Stomach (tissue), 9 donors: ENCODE data around the gene TBC1D1. TPM values are rescaled to one million over a fixed set of nuclear protein-coding genes. Genes with fewer than 3 reads are reported as not detected.

Source experiments
- DNase-seq, 2 donors: peaks; one replicate each; pipeline versions ENCODE4 v3.0.0 to v3.0.0-alpha.2; 2013 to 2019
- H3K27ac ChIP-seq, 5 donors: fragments of 200-600 bp in 4 of 5; sonication (generic) in 4 of 5; one replicate each; pipeline ENCODE4 v1.5.1; 2013 to 2019; ENCODE audit warnings: mild to moderate bottlenecking in 1 of 5, moderate library complexity in 1 of 5
- H3K27me3 ChIP-seq, 3 donors: fragments of 200-600 bp; sonication (generic); one replicate each; pipeline ENCODE4 v1.5.1; 2017 to 2019; ENCODE audit warnings: mixed run types in 1 of 3
- H3K36me3 ChIP-seq, 4 donors: fragments of 200-600 bp; sonication (generic); 1 replicate in 3 of 4; 2 replicates in 1 of 4; pipeline ENCODE4 v1.5.1; 2016 to 2019
- H3K4me1 ChIP-seq, 4 donors: fragments of 200-600 bp; sonication (generic); one replicate each; pipeline ENCODE4 v1.5.1; 2016 to 2019
- H3K4me3 ChIP-seq, 4 donors: fragments of 200-600 bp; sonication (generic) in 3 of 4; one replicate each; pipeline ENCODE4 v1.5.1; 2016 to 2019; ENCODE audit warnings: mild to moderate bottlenecking in 1 of 4
- H3K9me3 ChIP-seq, 4 donors: fragments of 200-600 bp; sonication (generic); one replicate each; pipeline ENCODE4 v1.5.1; 2016 to 2019
- EP300 ChIP-seq: sonication (generic); formaldehyde crosslinking; IDR thresholded peaks from one replicate; pipeline ENCODE4 v1.6.1; 2017; ENCODE audit warnings: antibody characterized with exemption
- POLR2A ChIP-seq, 4 donors: fragments of 450-650 bp; IDR thresholded peaks; one replicate each; pipeline ENCODE4 v1.6.1; 2016; ENCODE audit warnings: antibody characterized with exemption in 4 of 4, control low read depth in 2 of 4, mild to moderate bottlenecking in 1 of 4, moderate library complexity in 1 of 4
- POLR2AphosphoS5 ChIP-seq, 3 donors: sonication (generic); formaldehyde crosslinking; IDR thresholded peaks; one replicate each; pipeline ENCODE4 v1.6.1; 2016; ENCODE audit warnings: antibody characterized with exemption in 3 of 3
- WGBS, 5 donors: extraction: QIAGEN DNeasy Blood & Tissue Kit in 3 of 5; methylation state at CpG; one replicate each; pipeline versions ENCODE4 v1.1.5 to v1.1.7; 2013 to 2018; 5-methylcytosine and 5-hydroxymethylcytosine counted together
- intact Hi-C: fragments of 100-400 bp; cut with DNase I; formaldehyde crosslinking; loops from one replicate; pipeline ENCODE4 v1.15.1; 2023; ENCODE audit warnings: low total_unique reads
- polyA plus RNA-seq, 3 donors: library from polyadenylated mRNA; stranded (reverse); fragments of 200-250 nt; gene quantifications; one replicate each; pipeline ENCODE4 v1.2.3, GENCODE V29; 2013
- total RNA-seq, 5 donors: library from RNA; depleted of rRNA; stranded (reverse); fragments of >200 nt; gene quantifications; one replicate each; pipeline versions ENCODE4 v1.1.0 to v1.2.3, GENCODE V29; 2014 to 2016
- TF ChIP-seq, protein P1 (sequence below), 7 experiments: fragments of 450-650 bp in 4 of 7; fragments of 200-600 bp in 3 of 7; sonication (generic) in 3 of 7; IDR thresholded peaks; one replicate each; pipeline ENCODE4 v1.5.1; 2016 to 2019; ENCODE audit warnings: antibody characterized with exemption in 7 of 7, control low read depth in 2 of 7, mild to moderate bottlenecking in 1 of 7
- donor health status: healthy with polysubstance abuse.
- donor health status: Bipolar disorder and iron deficiency.
- donor health status: healthy.

TBC1D1 gene
- total and polyA plus RNA-seq, 8 donors, result 18.8 to 165 (median 49.5) TPM

DNA sequence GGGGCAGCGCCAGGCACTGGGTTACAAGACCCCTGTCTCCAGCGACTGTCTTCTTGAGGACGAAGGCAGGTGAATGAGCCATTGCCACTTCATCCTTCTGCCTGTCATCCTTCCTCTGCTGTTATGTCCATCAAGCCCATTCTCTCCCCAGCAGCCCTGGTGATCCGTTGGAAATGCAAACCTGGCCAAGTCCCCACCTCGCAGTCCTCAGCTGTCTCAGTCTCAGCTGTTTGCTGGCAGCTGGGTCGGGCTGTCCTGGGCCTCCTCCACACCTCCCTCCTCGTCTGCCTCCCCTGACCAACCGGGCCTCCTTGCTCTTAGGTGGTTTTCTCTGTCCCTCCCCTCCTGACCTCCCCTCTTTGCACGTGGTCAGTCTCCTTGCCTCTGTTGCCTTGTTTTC, 107.3 kb downstream of the TBC1D1 start:
- Histone ChIP-seq H3K27ac (peak overlapping the region in 1 of 5 donors; percentile 30), H3K9me3 (no peaks in the 10 kb centered on the region), H3K36me3 (no peaks in the 10 kb centered on the region), H3K4me1 (peaks cover under 1 to 72% (median 22%) of the 10 kb centered on the region in 4 donors), H3K27me3 (no peaks in the 10 kb centered on the region), H3K4me3 (no peak overlapping the region)
- TF ChIP-seq EP300 (no peak), POLR2A (IDR thresholded peaks at IDR 0.05) (no peak), POLR2AphosphoS5 (IDR thresholded peaks at IDR 0.05) (no peak)
- TF ChIP-seq, protein P1, sequence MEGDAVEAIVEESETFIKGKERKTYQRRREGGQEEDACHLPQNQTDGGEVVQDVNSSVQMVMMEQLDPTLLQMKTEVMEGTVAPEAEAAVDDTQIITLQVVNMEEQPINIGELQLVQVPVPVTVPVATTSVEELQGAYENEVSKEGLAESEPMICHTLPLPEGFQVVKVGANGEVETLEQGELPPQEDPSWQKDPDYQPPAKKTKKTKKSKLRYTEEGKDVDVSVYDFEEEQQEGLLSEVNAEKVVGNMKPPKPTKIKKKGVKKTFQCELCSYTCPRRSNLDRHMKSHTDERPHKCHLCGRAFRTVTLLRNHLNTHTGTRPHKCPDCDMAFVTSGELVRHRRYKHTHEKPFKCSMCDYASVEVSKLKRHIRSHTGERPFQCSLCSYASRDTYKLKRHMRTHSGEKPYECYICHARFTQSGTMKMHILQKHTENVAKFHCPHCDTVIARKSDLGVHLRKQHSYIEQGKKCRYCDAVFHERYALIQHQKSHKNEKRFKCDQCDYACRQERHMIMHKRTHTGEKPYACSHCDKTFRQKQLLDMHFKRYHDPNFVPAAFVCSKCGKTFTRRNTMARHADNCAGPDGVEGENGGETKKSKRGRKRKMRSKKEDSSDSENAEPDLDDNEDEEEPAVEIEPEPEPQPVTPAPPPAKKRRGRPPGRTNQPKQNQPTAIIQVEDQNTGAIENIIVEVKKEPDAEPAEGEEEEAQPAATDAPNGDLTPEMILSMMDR (IDR thresholded peaks at IDR 0.05), result no peak
- WGBS, 5 donors, result 74 to 84% (median 79%) methylated on average over 9 of the region's 9 CpGs
- intact Hi-C loops, result no loop called here
- no peak for DNase-seq

DNA sequence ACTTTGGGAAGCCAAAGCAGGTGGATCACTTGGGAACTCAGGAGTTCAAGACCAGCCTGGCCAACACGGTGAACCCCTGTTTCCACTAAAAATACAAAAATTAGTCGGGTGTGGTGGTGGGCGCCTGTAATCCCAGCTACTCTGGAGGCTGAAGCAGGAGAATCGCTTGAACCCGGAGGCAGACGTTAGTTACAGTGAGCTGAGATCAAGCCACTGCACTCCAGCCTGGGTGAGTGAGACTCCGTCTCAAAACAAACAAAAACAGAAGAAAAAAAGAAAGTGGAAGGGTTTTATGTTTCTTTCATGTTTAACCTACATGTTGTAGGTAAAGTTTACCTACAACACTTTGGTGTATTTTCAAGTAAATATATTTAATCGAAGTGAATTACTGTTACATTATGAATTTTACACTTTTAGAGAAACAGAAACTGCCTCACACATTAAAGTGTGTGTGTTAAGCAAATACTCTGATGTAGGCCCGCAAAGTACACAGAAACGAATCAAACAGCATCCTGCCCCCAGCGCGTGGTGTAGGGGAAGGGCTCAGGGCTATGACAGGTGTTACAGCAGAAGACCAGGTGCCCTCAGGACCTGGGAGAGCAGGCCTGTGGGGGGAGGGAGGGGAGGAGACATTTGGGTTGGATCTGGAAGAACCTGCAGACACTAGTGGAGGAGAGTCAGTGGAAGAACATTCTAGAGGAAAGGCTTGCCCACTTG, 108.3 kb downstream of the TBC1D1 start:
- TF ChIP-seq POLR2AphosphoS5 (IDR thresholded peaks at IDR 0.05), result no peak
- TF ChIP-seq EP300, result no peak
- H3K4me1 ChIP-seq, result peaks cover 4 to 72% (median 26%) of the 10 kb centered on the region in 4 donors
- WGBS, 5 donors, result 48 to 63% (median 56%) methylated on average over 12 of the region's 12 CpGs
- peak in 1 of 2 donors; percentile 87 for DNase-seq
- H3K9me3 ChIP-seq, result no peaks in the 10 kb centered on the region
- intact Hi-C loops, result no loop called here
- no peaks in the 10 kb centered on the region for H3K27me3 ChIP-seq
- H3K27ac ChIP-seq, result peak overlapping the region in 1 of 5 donors; percentile 30
- no peak overlapping the region for H3K4me3 ChIP-seq
- H3K36me3 ChIP-seq, result no peaks in the 10 kb centered on the region

DNA sequence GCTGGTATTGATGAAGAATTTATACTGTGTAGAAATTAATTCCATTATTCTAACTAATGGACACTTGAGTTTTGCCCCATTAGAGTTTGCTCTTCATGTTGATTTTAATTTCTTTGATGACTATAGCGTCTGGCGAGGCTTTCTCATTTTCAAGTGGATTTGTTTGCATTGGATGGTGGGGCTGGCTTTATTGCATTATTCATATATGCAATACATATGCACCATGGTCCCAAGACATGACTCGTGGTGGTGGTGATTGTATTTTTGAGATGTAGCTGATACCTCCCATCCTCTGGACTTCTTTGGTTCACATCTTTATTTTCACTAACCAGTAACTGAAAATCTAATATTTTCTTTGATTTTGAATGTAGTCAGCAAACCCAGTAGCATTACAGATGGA, 109.1 kb downstream of the TBC1D1 start:
- Histone ChIP-seq H3K27ac (no peak overlapping the region), H3K4me3 (no peak overlapping the region), H3K27me3 (no peaks in the 10 kb centered on the region), H3K4me1 (peaks cover 8 to 70% (median 28%) of the 10 kb centered on the region in 4 donors), H3K36me3 (no peaks in the 10 kb centered on the region), H3K9me3 (no peaks in the 10 kb centered on the region)
- whole genome bisulfite sequencing, 5 donors, result 85 to 95% (median 94%) methylated on average over 3 of the region's 3 CpGs
- DNase-seq, result no peak
- intact Hi-C loops, result no loop called here
- TF ChIP-seq POLR2AphosphoS5 (IDR thresholded peaks at IDR 0.05) (no peak), EP300 (no peak), POLR2A (IDR thresholded peaks at IDR 0.05) (no peak)
- TF ChIP-seq, protein P1 (IDR thresholded peaks at IDR 0.05), result no peak

DNA sequence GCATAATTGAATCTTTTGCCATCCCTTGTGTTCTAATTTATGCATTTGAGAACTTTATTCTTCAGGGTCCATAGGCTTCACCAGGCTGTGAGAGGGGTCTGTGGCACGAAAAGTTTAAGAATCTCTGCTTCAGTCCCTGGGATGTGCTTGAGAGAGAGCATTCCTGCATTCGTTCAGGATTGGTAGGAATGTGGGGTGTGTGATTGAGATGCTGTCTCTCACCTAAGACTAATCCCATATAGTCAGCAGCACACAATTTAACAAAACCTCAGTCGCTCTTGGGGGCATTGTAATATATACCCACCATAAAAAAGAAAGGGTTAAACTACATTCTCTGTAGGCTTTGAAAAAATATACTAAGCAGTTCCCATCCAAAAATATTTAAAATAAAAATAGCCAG, 111.0 kb downstream of the TBC1D1 start:
- no peak overlapping the region for H3K4me3 ChIP-seq
- no peaks in the 10 kb centered on the region for H3K27me3 ChIP-seq
- WGBS, 5 donors, result 77 to 97% (median 92%) methylated on average over 3 of the region's 3 CpGs
- H3K9me3 ChIP-seq, result no peaks in the 10 kb centered on the region
- no peak overlapping the region for H3K27ac ChIP-seq
- intact Hi-C loops, result no loop called here
- peaks cover 8 to 64% (median 28%) of the 10 kb centered on the region in 4 donors for H3K4me1 ChIP-seq
- no peaks in the 10 kb centered on the region for H3K36me3 ChIP-seq
- DNase-seq, result no peak
- TF ChIP-seq, protein P1 (IDR thresholded peaks at IDR 0.05), result no peak
- TF ChIP-seq POLR2A (IDR thresholded peaks at IDR 0.05), result no peak
- no peak for TF ChIP-seq EP300
- no peak for TF ChIP-seq POLR2AphosphoS5 (IDR thresholded peaks at IDR 0.05)

DNA sequence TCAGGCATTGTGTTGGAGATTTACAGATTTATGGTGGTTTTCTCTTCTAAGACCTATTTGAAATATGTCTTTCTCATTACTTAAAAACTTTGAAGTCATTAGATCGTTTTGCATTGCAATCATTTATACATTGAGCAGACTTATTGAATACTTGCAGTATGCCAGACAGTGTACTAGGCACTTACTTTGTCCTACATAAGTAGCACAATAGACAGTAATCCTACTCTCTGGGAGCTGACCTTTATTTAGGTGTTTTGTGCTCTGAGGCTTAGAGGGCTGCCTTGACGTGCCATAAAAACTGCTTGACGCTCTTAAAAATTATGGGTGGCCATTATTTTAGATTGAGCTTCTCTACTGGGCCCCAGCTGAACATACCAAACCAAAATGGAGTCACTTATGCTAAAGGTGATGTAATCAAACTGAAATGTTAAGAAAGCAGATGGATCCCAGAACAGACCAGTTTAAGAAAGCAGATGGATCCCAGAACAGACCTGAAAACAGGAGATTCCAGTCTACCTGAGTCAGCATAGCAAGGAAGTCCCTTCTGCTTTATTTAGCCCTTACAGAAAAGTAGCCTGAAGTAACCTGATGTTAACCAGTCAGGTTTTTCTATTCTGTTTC, 111.7 kb downstream of the TBC1D1 start:
- TF ChIP-seq, protein P1 (IDR thresholded peaks at IDR 0.05), result no peak
- TF ChIP-seq EP300 (no peak), POLR2A (IDR thresholded peaks at IDR 0.05) (no peak), POLR2AphosphoS5 (IDR thresholded peaks at IDR 0.05) (no peak)
- peak overlapping the region in 1 of 5 donors; percentile 37 for H3K27ac ChIP-seq
- H3K27me3 ChIP-seq, result no peaks in the 10 kb centered on the region
- no peaks in the 10 kb centered on the region for H3K9me3 ChIP-seq
- H3K4me1 ChIP-seq, result peaks cover 8 to 60% (median 31%) of the 10 kb centered on the region in 4 donors
- no peaks in the 10 kb centered on the region for H3K36me3 ChIP-seq
- no peak for DNase-seq
- no peak overlapping the region for H3K4me3 ChIP-seq
- WGBS, 5 donors, result 80 to 96% (median 94%) methylated on average over 3 of the region's 3 CpGs
- intact Hi-C loops, result no loop called here
